IPS-18c (cell line): ENCODE data around the gene MOSMO.

Source experiments
- H3K4me3 ChIP-seq: 2 replicates; pipeline ENCODE4 v1.7.0; 2013; ENCODE audit warnings: low read depth, mild to moderate bottlenecking, low read length, moderate library complexity; ENCODE audit not compliant: insufficient read depth
- H3K9me3 ChIP-seq: one replicate; pipeline ENCODE4 v1.6.1; 2013; ENCODE audit warnings: mild to moderate bottlenecking, low read length, moderate library complexity; ENCODE audit not compliant: control insufficient read depth, insufficient read depth

MOSMO gene

GRCh38 chr16:22070361-22071330, 62.7 kb downstream of the MOSMO start:
- Histone ChIP-seq H3K4me3 (no peak overlapping the region), H3K9me3 (no peaks in the 10 kb centered on the region)

DNA sequence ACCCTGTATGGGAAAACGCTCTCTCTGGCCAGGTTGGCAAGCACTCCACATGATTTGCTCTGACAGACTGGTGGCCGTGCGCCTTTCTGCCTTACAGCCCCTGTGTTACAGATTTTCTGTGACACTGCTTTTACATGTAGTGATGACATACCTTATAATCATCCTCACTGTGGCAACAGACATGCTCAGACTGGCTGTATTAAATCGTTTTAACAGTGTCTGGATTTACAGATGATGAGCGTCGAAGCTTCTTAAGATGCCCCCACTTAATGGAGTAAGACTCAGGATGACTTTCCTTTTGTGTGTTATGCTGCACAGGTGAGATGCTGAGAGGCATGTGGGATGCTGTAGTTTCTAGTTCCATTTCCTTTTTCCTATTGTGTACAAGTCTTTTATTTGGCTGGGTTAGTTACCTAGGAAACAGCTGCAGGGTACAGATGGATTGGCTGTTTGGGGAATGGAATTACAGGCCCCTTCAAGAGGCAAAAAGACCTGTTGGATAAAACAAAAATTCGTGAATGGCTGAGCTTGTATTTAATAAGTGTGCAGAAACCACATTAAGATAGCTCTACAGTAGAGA, 63.5 kb downstream of the MOSMO start:
- no peaks in the 10 kb centered on the region for H3K9me3 ChIP-seq

DNA sequence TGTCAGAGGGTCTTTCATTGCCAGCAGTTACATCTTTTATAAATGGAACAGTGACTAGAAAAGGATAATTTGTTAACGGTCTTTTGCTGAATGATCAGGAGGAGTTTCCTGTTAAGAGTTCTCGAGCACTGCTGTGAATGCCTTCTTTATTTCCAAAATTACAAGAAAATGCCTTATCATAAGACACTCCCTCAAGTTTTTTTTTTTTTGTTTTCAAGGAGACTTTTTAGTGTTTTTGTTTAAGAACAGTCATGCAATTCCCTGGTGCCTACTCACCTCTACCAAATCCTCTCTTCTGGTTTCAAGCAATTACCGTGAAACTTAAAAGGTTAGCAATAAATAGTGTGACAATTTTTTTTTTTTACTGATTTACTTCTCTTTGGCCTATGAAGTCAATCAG, 65.4 kb downstream of the MOSMO start:
- no peaks in the 10 kb centered on the region for H3K9me3 ChIP-seq
- no peak overlapping the region for H3K4me3 ChIP-seq

More for the DNA sequence above, 63.5 kb downstream of the MOSMO start:
- no peak overlapping the region for H3K4me3 ChIP-seq

GRCh38 chr16:22075043-22075757, 67.3 kb downstream of the MOSMO start:
- no peaks in the 10 kb centered on the region for H3K9me3 ChIP-seq
- H3K4me3 ChIP-seq = no peak overlapping the region

DNA sequence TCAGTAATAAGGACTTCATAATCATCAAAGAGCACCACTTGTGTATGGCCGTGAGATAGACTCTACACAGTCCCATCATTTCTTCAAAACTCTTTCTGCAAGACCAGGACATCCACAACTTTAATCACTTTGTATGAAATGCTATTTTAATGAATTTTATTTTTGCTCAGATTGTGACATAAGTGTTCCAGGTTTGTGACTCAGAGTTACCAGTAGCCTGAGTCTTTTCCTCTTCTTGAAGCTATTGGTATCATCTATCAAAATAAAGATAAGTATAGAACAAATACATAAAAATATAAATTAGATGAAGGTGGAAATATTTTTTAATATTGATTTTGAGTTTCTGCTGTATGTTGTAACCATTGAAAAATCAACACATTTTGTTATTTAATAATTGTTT, 67.9 kb downstream of the MOSMO start:
- Histone ChIP-seq H3K4me3 (no peak overlapping the region), H3K9me3 (no peaks in the 10 kb centered on the region)

DNA sequence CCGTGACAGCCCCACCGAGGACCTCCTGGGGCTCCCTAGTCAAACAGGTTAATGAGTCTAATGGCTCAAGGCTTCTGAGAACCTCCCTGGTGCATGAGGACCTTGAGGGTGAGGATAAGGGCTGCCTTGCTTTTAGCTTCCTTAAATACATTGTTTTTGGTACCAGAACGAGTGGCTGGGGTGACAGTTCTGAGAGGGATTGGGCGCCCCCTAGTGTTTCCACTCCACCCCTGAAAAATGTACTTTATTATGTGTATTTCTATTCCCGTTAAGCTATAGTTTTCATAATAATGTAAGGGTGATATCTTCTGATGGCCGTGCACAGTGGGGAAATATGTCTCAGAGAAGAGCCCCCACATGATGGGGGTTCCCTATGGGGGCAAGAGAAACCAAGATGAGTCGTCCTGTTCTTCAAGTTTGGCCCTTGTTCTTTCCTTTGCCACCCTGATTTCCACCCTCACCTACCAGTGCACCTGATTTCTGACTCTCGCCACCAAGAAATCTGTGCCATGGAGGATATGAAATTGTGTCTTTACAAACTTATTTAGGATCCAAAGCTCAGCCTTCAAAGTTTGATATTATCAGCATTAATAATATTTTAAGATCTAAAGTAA, 69.9 kb downstream of the MOSMO start:
- H3K4me3 ChIP-seq = no peak overlapping the region
- no peaks in the 10 kb centered on the region for H3K9me3 ChIP-seq

GRCh38 chr16:22078656-22079055, 70.7 kb downstream of the MOSMO start:
- Histone ChIP-seq H3K4me3 (no peak overlapping the region), H3K9me3 (no peaks in the 10 kb centered on the region)

GRCh38 chr16:22081050-22081449, 73.1 kb downstream of the MOSMO start:
- Histone ChIP-seq H3K9me3 (no peaks in the 10 kb centered on the region), H3K4me3 (no peak overlapping the region)

DNA sequence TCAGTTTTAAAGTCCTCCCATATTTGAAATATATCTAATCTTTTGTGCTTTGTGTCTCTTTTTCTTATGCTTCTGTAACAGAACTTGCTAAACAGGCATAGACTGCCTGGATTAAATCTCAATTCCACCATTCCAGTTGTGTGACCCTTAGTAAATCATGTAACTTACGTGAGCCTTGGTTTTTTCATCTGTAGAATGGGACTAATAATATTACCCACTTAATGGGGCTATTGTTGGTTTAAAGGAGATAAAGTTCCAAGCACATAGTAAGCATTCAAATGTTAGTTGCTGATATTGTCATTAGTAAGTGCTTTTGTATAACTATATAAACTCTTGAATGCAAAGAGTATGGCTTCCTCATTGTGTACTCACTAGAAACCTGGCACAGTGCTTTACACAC, 78.5 kb downstream of the MOSMO start:
- Histone ChIP-seq H3K4me3 (no peak overlapping the region), H3K9me3 (no peaks in the 10 kb centered on the region)

- H3K9me3 ChIP-seq = no peaks in the 10 kb centered on the region
- no peak overlapping the region for H3K4me3 ChIP-seq
These were observed 80.7 kb downstream of the MOSMO start for GRCh38 chr16:22088642-22089041.

DNA sequence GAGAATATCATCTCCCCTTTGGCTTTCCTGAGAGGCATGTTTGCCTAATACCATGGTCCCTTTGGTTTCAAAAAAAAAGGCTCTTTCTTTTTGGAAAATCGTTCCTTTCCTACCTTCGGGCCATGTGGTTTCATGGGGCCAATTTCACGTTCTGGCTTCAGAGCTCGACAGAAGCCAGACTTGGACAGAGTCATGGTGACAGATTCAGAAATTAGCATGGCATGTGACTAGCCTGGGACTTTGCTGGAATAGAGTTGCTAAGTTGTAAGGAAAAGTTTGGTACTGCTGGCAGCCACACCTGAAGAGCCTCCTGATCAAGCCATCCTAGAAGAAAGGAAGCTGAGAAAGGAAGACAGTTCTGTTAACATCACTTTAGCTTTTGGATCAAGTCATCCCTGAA, 82.0 kb downstream of the MOSMO start:
- no peaks in the 10 kb centered on the region for H3K9me3 ChIP-seq
- no peak overlapping the region for H3K4me3 ChIP-seq

- H3K9me3 ChIP-seq = no peaks in the 10 kb centered on the region
These were observed 83.8 kb downstream of the MOSMO start for GRCh38 chr16:22091721-22092120.

GRCh38 chr16:22092143-22092933, 84.4 kb downstream of the MOSMO start, which contains the start of gene VWA3A:
TSS of gene VWA3A (plus strand) at chr16:22092541. CDS start at chr16:22092638, 97 bp downstream.
- Histone ChIP-seq H3K4me3 (no peak within 1 kb of the TSS; the same call in 1 of the 2 replicates), H3K9me3 (no peaks in the 10 kb centered on the region)

More at GRCh38 chr16:22091721-22092120, 83.8 kb downstream of the MOSMO start:
- no peak overlapping the region for H3K4me3 ChIP-seq

- Histone ChIP-seq H3K9me3 (no peaks in the 10 kb centered on the region), H3K4me3 (no peak overlapping the region)
These were observed 85.4 kb downstream of the MOSMO start for GRCh38 chr16:22093331-22093730.

DNA sequence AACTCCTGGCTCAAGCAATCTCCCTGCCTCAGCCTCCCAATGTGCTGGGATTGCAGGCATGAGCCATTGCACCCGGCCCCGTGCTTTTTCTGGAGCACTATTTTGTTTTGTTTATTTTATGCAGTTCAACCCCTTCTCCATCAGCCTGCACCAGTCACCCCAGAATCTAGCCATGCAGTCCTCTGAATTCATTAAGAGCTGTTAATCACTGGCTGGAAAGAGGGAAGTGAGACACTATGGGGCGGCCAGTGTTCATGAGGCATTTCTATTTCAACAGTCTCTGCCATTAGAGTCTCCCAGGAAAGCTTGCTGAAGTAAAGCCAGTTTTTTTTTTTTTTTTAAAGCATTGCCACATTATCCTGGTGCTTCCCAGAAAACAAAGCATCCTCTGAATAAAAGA, 86.1 kb downstream of the MOSMO start:
- Histone ChIP-seq H3K9me3 (no peaks in the 10 kb centered on the region), H3K4me3 (no peak overlapping the region)

DNA sequence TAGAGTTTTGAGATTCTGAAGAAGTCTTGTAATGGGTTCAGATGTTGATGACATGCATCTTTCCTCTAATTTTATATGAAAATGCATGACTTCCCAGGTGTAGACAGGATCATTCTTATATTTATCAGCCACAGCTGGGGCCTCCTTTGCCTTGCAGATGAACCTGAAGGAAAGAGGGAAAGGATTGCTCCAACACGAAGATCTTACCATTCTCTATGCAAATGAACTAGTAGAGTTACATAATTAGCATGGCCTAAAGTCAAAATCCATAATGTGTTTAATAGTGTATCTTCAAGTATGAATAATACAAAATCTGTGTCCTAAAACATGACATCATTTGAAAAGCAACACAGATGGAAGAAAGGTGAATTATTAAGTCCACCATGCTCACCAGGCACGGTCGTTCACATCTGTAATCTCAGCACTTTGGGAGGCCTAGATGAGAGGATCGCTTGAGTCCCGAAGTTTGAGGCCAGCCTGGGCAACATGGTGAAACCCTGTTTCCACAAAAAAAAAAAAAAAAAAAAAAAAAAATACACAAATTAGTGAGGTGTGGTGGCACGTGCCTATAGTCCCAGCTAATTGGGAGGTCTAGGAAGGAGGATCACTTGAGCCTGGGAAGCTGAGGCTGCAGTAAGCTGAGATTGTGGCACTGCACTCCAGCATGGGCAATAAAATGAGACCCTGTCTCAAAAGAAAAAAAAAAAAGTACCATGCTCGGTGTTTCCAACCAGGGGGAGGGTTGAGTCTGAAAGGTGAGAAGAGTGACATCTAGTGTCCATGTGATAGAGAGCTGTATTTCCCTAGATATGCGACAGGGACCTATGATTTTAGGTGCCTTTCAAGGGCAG, 90.7 kb downstream of the MOSMO start:
- Histone ChIP-seq H3K4me3 (no peak overlapping the region), H3K9me3 (no peaks in the 10 kb centered on the region)
